Chondrocyte (in vitro differentiated cells): ENCODE data around the gene IL19. TPM values are rescaled to one million over a fixed set of nuclear protein-coding genes. Genes with fewer than 3 reads are reported as not detected.

ENCODE experiments used
- DNase-seq: peaks from one replicate; pipeline ENCODE4 v3.0.0; 2021; ENCODE audit warnings: mixed read lengths, low spot score
- H3K27ac Mint-ChIP-seq: one replicate; pipeline ENCODE4 v1.8.0; 2021; ENCODE audit warnings: mild to moderate bottlenecking, moderate library complexity, mixed read lengths; ENCODE audit not compliant: unreplicated experiment
- H3K27me3 Mint-ChIP-seq: 2 replicates; pipeline ENCODE4 v1.8.0; 2021; ENCODE audit warnings: low read depth, mixed read lengths
- H3K36me3 Mint-ChIP-seq: 2 replicates; pipeline ENCODE4 v1.8.0; 2021; ENCODE audit warnings: low read depth, mixed read lengths
- H3K4me1 Mint-ChIP-seq: 2 replicates; pipeline ENCODE4 v1.8.0; 2021; ENCODE audit warnings: low read depth, mild to moderate bottlenecking, mixed read lengths
- H3K4me3 Mint-ChIP-seq: one replicate; pipeline ENCODE4 v1.8.0; 2021; ENCODE audit warnings: mild to moderate bottlenecking, moderate library complexity, mixed read lengths; ENCODE audit not compliant: unreplicated experiment
- H3K9me3 Mint-ChIP-seq: 2 replicates; pipeline ENCODE4 v1.8.0; 2021; ENCODE audit warnings: low read depth, mixed read lengths
- total RNA-seq: library from RNA; stranded (reverse); gene quantifications from 3 replicates; pipeline ENCODE4 v1.2.1, GENCODE V29; 2021
- TF ChIP-seq, protein P1 (sequence below): fragments of 200-600 bp; sonication (generic); IDR thresholded peaks from 2 replicates; pipeline ENCODE4 v1.5.0; 2021; ENCODE audit warnings: antibody characterized with exemption, mild to moderate bottlenecking, moderate library complexity

The IL19 gene
- total RNA-seq, 1 donor from 2014 or later = not detected

DNA sequence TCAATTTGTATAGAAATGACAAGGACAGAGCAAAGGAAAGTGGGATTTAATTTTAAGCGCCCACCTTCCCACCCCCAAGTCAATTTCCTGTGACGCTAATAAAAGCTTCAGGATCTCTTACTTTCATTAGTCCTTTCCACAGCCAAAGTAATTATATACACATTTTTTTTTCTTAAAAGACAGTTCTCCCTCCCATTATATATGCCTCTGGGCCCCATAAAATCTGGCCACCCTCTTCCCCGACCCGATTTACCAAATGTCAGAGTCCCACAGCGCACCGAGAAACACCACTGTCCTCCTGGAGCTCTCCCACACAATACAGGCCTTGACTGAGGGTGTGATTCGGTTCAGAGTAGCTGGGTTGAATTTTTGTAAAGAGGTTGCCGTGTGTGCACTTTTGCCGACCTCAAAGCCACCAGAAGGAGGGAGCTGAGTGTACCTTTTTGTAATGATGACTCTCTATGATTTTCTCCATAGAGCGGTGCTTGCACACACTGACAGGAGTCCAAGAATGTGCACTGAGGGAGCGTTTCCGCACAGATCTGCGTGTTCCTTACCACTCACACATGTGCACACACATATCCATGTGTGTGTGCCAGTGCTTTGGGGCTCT lies 27.9 kb downstream of the IL19 start:
- peaks cover 8% of the 10 kb centered on the region for H3K27me3 Mint-ChIP-seq
- no peaks in the 10 kb centered on the region for H3K4me1 Mint-ChIP-seq
- no peaks in the 10 kb centered on the region for H3K36me3 Mint-ChIP-seq

DNA sequence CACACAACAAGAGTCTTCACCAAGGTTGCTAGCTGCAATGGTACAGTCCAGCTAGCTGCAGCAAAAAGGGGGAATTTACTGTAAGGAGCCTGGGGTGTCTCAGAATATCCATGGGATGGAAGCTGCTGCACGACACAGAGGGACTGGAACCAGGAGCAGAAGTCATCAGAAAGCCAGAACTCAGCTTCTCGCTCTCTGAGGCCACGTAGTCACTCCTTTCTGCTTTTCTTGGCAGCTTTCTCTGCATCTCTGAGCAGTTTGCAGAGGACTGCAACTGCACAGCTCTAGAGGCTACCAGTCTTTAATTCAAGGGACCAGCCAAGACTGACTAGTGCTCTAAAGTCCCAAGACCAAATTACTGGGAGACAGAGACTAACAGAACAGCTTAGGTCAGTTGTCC lies 28.7 kb downstream of the IL19 start:
- Mint-ChIP-seq H3K4me3 (no peak overlapping the region), H3K4me1 (no peaks in the 10 kb centered on the region)

More for the DNA sequence above, 27.9 kb downstream of the IL19 start:
- no peak overlapping the region for H3K4me3 Mint-ChIP-seq
- TF ChIP-seq, protein P1, sequence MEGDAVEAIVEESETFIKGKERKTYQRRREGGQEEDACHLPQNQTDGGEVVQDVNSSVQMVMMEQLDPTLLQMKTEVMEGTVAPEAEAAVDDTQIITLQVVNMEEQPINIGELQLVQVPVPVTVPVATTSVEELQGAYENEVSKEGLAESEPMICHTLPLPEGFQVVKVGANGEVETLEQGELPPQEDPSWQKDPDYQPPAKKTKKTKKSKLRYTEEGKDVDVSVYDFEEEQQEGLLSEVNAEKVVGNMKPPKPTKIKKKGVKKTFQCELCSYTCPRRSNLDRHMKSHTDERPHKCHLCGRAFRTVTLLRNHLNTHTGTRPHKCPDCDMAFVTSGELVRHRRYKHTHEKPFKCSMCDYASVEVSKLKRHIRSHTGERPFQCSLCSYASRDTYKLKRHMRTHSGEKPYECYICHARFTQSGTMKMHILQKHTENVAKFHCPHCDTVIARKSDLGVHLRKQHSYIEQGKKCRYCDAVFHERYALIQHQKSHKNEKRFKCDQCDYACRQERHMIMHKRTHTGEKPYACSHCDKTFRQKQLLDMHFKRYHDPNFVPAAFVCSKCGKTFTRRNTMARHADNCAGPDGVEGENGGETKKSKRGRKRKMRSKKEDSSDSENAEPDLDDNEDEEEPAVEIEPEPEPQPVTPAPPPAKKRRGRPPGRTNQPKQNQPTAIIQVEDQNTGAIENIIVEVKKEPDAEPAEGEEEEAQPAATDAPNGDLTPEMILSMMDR = peak; percentile 11
- DNase-seq = no peak
- no peak overlapping the region for H3K27ac Mint-ChIP-seq
- no peaks in the 10 kb centered on the region for H3K9me3 Mint-ChIP-seq

DNA sequence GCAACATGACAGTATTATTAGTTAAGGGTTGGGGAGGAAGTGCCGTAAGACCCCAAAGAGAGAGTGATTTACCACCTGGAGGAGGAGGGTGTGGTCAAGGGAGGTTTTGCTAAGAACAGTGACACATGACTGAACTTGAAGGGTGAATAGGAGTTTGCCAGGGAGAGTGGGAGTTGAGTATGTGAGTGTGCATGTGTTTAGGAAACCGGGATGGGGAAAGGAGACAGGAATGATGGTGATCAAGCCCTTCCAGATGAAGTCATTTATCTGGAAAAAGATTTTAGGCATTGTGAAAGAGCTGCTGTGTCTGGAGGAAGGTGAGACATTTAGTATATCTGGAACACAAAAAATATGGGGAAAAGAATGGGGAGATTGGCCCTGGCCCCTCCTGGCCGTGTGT lies 29.8 kb downstream of the IL19 start:
- H3K27me3 Mint-ChIP-seq = peaks cover 18% of the 10 kb centered on the region
- TF ChIP-seq, protein P1 = no peak
- H3K27ac Mint-ChIP-seq = no peak overlapping the region
- DNase-seq = no peak
- H3K9me3 Mint-ChIP-seq = no peaks in the 10 kb centered on the region
- no peak overlapping the region for H3K4me3 Mint-ChIP-seq
- H3K4me1 Mint-ChIP-seq = no peaks in the 10 kb centered on the region
- no peaks in the 10 kb centered on the region for H3K36me3 Mint-ChIP-seq

More for the DNA sequence above, 28.7 kb downstream of the IL19 start:
- DNase-seq = no peak
- no peaks in the 10 kb centered on the region for H3K36me3 Mint-ChIP-seq
- H3K9me3 Mint-ChIP-seq = no peaks in the 10 kb centered on the region
- no peak overlapping the region for H3K27ac Mint-ChIP-seq
- TF ChIP-seq, protein P1 = no peak
- peaks cover 13% of the 10 kb centered on the region for H3K27me3 Mint-ChIP-seq

DNA sequence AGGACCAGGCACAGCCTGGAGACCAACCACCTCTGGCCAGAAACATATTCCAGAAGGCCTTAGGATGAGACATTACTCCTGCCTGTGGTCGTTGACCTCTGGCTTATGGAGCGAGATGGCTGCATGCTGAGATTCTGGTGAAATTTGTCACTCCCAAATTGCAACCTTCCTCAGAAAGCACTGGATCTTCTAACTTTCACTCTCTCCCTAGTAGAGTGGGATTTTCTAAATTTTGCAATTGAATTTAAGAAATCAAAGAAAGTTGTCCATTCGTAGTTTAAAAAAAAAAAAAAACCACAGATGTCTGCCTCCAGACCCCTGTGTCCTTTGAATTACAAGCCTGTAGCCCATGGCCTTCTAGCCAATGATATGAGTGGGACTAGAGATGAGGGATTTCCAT lies 30.3 kb downstream of the IL19 start:
- Mint-ChIP-seq H3K4me1 (no peaks in the 10 kb centered on the region), H3K4me3 (no peak overlapping the region), H3K36me3 (no peaks in the 10 kb centered on the region), H3K9me3 (no peaks in the 10 kb centered on the region), H3K27me3 (peaks cover 19% of the 10 kb centered on the region), H3K27ac (no peak overlapping the region)
- no peak for DNase-seq
- TF ChIP-seq, protein P1 = no peak

GRCh38 chr1:206801467-206801866 lies 30.9 kb downstream of the IL19 start:
- H3K9me3 Mint-ChIP-seq = no peaks in the 10 kb centered on the region
- TF ChIP-seq, protein P1 = no peak

More at GRCh38 chr1:206801467-206801866, 30.9 kb downstream of the IL19 start:
- Mint-ChIP-seq H3K36me3 (no peaks in the 10 kb centered on the region), H3K4me1 (no peaks in the 10 kb centered on the region), H3K4me3 (no peak overlapping the region), H3K27me3 (peaks cover 19% of the 10 kb centered on the region), H3K27ac (no peak overlapping the region)
- no peak for DNase-seq
